Measurements from ENCODE around the gene ERMAP.

The ERMAP gene

GRCh38 chr1:42816585-42817439, at the start of gene ERMAP, which contains the start of gene SVBP:
TSS of gene ERMAP (plus strand) at chr1:42817122. CDS start at chr1:42830449, 13,327 bp downstream.
TSS of gene SVBP (minus strand) at chr1:42817397. CDS start at chr1:42816544, 853 bp downstream.
- DNase-seq, result peak; percentile 74 to 83

GRCh38 chr1:42767510-42768000, 49.4 kb upstream of the ERMAP start:
- no peak for DNase-seq

GRCh38 chr1:42768172-42768571, 48.8 kb upstream of the ERMAP start:
- DNase-seq, result no peak

GRCh38 chr1:42769811-42770210, 47.1 kb upstream of the ERMAP start:
- no peak for DNase-seq

- DNase-seq, result no peak
Measured at GRCh38 chr1:42773420-42773819, 43.5 kb upstream of the ERMAP start.

GRCh38 chr1:42774928-42775526, 41.9 kb upstream of the ERMAP start:
- no peak for DNase-seq

GRCh38 chr1:42776502-42776901, 40.4 kb upstream of the ERMAP start:
- no peak for DNase-seq

GRCh38 chr1:42777852-42778251, 39.1 kb upstream of the ERMAP start:
- DNase-seq, result peak; percentile 23 to 24

- no peak for DNase-seq
Measured at GRCh38 chr1:42779725-42780124, 37.2 kb upstream of the ERMAP start.

GRCh38 chr1:42780176-42780575, 36.7 kb upstream of the ERMAP start:
- DNase-seq, result no peak

GRCh38 chr1:42783092-42783491, 33.8 kb upstream of the ERMAP start:
- no peak for DNase-seq

GRCh38 chr1:42784547-42784945, 32.4 kb upstream of the ERMAP start:
- no peak for DNase-seq

- no peak for DNase-seq
Measured at GRCh38 chr1:42784946-42785693, 31.8 kb upstream of the ERMAP start, which contains the start of gene TMEM269. TSS of gene TMEM269 (plus strand) at chr1:42784991. CDS start at chr1:42789894, 4,903 bp downstream.

GRCh38 chr1:42786097-42786496, 30.8 kb upstream of the ERMAP start:
- no peak for DNase-seq

- no peak for DNase-seq
Measured at GRCh38 chr1:42788021-42788420, 28.9 kb upstream of the ERMAP start.

GRCh38 chr1:42793824-42794223, 23.1 kb upstream of the ERMAP start:
- no peak for DNase-seq

- no peak for DNase-seq
Measured at GRCh38 chr1:42797414-42797813, 19.5 kb upstream of the ERMAP start.

GRCh38 chr1:42797979-42798378, 18.9 kb upstream of the ERMAP start:
- no peak for DNase-seq

GRCh38 chr1:42801832-42802473, 15.0 kb upstream of the ERMAP start:
- no peak for DNase-seq

GRCh38 chr1:42806171-42806570, 10.8 kb upstream of the ERMAP start:
- DNase-seq, result no peak

GRCh38 chr1:42806593-42806992, 10.3 kb upstream of the ERMAP start:
- DNase-seq, result no peak

- DNase-seq, result no peak
Measured at GRCh38 chr1:42807056-42807668, 9.8 kb upstream of the ERMAP start.

Measured in SHP77 (cell line).